Duodenal mucosa (tissue), 2 donors: Measurements from ENCODE around the gene RNF149.
A peak's percentile ranks its signal among the peaks of the same experiment; 100 is the strongest.
"Not testable (repeated sequence)": the region's sequence is repeated elsewhere in the genome, so short reads cannot be mapped to it uniquely, and the experiment has no call there.

Experiments used
- H3K27ac ChIP-seq: one replicate; pipeline ENCODE4 v1.7.0; 2013; ENCODE audit warnings: low read depth, low read length
- H3K27me3 ChIP-seq, 2 donors: one replicate each; pipeline ENCODE4 v1.7.0; 2013; ENCODE audit warnings: low read length in 2 of 2, control low read depth in 1 of 2; ENCODE audit not compliant: insufficient read depth in 2 of 2, control insufficient read depth in 1 of 2
- H3K36me3 ChIP-seq, 2 donors: one replicate each; pipeline ENCODE4 v1.7.0; 2013; ENCODE audit warnings: low read length in 2 of 2, control low read depth in 1 of 2; ENCODE audit not compliant: insufficient read depth in 2 of 2, control insufficient read depth in 1 of 2
- H3K4me1 ChIP-seq, 2 donors: one replicate each; pipeline ENCODE4 v1.7.0; 2013; ENCODE audit warnings: low read length in 2 of 2, control low read depth in 1 of 2; ENCODE audit not compliant: insufficient read depth in 2 of 2, control insufficient read depth in 1 of 2
- H3K4me3 ChIP-seq, 2 donors: one replicate each; pipeline ENCODE4 v1.7.0; 2013; ENCODE audit warnings: low read length in 2 of 2, low read depth in 1 of 2
- H3K9ac ChIP-seq, 2 donors: one replicate each; pipeline ENCODE4 v1.7.0; 2013; ENCODE audit warnings: low read length in 2 of 2, low read depth in 1 of 2
- H3K9me3 ChIP-seq, 2 donors: one replicate each; pipeline ENCODE4 v1.7.0; 2013; ENCODE audit warnings: low read length in 2 of 2, control low read depth in 1 of 2; ENCODE audit not compliant: control insufficient read depth in 1 of 2

Gene RNF149

GRCh38 chr2:101308432-101309210 lies at the start of gene RNF149:
Gene RNF149 (minus strand): TSS chr2:101308701. CDS start chr2:101308588, 113 bp downstream.
- Histone ChIP-seq H3K9ac (peak within 1 kb of the TSS; percentile 95 to 98), H3K4me1 (peaks cover 43 to 53% of the 10 kb centered on the region in 2 donors), H3K36me3 (peaks cover 0 to 8% of the 10 kb centered on the region in 2 donors), H3K27me3 (no peaks in the 10 kb centered on the region), H3K9me3 (no peaks in the 10 kb centered on the region), H3K27ac (peak within 1 kb of the TSS; percentile 90), H3K4me3 (peak within 1 kb of the TSS; percentile 79 to 93)

DNA sequence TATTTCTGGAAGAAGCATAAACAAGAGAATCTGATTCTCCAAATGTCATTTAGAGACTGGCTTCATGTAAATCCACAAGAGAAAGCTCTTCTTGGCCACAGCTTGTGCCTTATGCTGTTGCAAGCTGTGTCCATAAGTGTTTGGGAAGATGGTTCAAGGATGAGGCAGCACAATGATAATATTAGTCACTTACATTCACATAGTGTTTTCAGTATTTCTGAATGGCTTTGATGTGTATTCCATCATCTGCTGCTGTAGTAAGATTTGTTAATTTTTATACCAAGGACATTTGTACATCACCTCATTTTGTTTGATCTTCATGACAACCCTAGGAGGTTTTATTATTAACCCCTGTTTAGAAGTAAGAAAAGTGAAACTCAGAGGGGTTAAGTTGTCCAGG lies 48.9 kb upstream of the RNF149 start:
- Histone ChIP-seq H3K4me3 (no peak overlapping the region), H3K9me3 (no peaks in the 10 kb centered on the region), H3K36me3 (no peaks in the 10 kb centered on the region), H3K4me1 (peaks cover 10 to 14% of the 10 kb centered on the region in 2 donors), H3K9ac (no peak overlapping the region), H3K27me3 (no peaks in the 10 kb centered on the region), H3K27ac (no peak overlapping the region)

DNA sequence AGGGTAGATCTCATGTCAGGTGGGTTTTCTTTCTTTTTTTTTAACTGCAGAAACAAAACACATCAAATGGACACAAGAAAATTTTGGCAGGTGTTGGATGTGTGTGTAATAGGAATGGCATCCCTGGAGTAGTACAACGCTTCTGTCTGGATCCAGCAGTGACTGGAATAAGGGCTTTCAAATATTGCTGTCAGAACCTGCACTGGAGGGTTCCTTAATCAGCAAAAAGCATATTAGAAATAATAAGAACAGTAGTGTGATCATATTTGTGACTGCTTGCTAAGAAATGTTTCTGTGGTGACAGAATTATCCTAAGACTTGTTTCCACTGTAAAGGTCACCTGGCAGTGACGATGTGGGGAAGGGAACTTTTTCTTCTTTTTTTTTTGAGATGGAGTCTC lies 48.0 kb upstream of the RNF149 start:
- no peak overlapping the region for H3K27ac ChIP-seq
- H3K27me3 ChIP-seq, result no peaks in the 10 kb centered on the region
- no peaks in the 10 kb centered on the region for H3K36me3 ChIP-seq
- H3K9me3 ChIP-seq, result no peaks in the 10 kb centered on the region
- no peak overlapping the region for H3K4me3 ChIP-seq
- H3K4me1 ChIP-seq, result peaks cover 7 to 13% of the 10 kb centered on the region in 2 donors
- no peak overlapping the region for H3K9ac ChIP-seq

DNA sequence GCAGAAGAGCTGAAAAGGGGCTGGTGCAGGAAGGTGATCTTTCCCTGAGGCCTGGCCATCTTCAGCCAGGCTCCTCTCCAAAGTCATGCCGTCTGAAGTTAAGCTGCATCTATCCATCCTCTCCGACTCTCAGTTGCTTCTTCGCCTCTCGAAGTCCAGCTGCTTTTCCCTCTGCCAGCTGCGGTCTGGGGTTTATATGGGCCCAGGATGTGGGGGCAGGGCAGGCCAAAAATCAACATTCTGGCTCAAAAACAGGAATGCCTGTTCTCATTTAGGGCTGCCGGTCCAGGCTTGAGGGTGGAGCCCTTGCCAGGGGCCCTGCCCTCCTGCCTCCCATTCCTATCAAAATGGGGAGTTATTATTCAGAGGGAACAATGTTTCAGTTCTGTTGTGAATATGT lies 47.6 kb upstream of the RNF149 start:
- Histone ChIP-seq H3K4me1 (peaks cover 2 to 9% of the 10 kb centered on the region in 2 donors), H3K27me3 (no peaks in the 10 kb centered on the region), H3K36me3 (no peaks in the 10 kb centered on the region), H3K27ac (no peak overlapping the region), H3K4me3 (no peak overlapping the region), H3K9ac (no peak overlapping the region), H3K9me3 (no peaks in the 10 kb centered on the region)

GRCh38 chr2:101355401-101356054 lies 47.0 kb upstream of the RNF149 start:
- Histone ChIP-seq H3K27me3 (no peaks in the 10 kb centered on the region), H3K9me3 (no peaks in the 10 kb centered on the region), H3K4me3 (no peak overlapping the region), H3K27ac (no peak overlapping the region), H3K36me3 (no peaks in the 10 kb centered on the region), H3K9ac (no peak overlapping the region), H3K4me1 (peaks cover 0 to 5% of the 10 kb centered on the region in 2 donors)

DNA sequence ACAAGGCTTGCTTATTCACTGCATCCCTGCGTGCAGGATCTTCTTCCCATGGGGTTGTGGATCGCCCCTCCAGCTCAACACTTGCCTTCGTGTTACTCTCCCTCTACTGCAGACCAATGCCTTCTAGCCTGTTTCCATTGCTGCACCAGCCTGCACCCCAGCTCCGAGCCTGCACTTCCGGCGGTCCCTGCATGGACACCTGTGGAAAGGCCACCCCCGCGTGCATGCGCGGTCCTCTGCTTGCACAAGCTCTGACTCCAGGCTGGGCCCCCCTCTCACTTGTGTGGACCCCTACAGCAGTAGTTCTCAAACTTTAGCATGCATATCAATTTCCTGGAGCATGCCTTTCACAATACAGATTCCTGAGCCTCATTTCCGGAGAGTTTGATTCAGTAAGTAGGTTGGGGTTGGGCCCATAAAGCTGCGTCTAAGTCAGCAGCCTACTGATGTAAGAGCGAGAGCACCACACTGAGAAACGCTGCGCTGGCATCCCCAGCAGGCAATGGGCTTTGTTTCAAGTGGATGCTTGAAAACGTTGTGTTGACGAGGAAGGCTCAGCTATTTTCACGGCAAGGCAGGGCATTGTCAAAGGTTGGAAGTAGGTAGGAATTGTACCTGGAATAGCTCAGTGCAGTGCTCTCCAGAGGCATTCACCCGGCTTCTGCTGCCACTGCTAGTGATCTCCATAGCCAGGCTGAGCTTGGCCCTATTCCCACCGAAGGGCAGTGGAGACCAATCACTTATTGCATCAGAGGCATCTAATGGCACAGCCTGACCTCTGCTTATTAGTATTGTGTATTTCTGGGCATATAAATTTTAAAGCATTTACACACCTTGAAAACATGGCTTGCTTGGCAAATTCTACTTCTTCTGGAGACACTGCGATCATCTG lies 46.2 kb upstream of the RNF149 start:
- Histone ChIP-seq H3K4me1 (no peaks in the 10 kb centered on the region), H3K4me3 (no peak overlapping the region), H3K27me3 (no peaks in the 10 kb centered on the region), H3K9ac (no peak overlapping the region), H3K27ac (no peak overlapping the region), H3K9me3 (no peaks in the 10 kb centered on the region), H3K36me3 (no peaks in the 10 kb centered on the region)

GRCh38 chr2:101352631-101353030 lies 44.1 kb upstream of the RNF149 start:
- H3K27me3 ChIP-seq, H3K9ac ChIP-seq, H3K9me3 ChIP-seq, H3K36me3 ChIP-seq, H3K4me3 ChIP-seq, H3K4me1 ChIP-seq, H3K27ac ChIP-seq: not testable (repeated sequence)

- no peak overlapping the region for H3K27ac ChIP-seq
- H3K9ac ChIP-seq, result no peak overlapping the region
- H3K4me3 ChIP-seq, result no peak overlapping the region
- no peaks in the 10 kb centered on the region for H3K9me3 ChIP-seq
- no peaks in the 10 kb centered on the region for H3K36me3 ChIP-seq
- no peaks in the 10 kb centered on the region for H3K27me3 ChIP-seq
- peaks cover 0 to 9% of the 10 kb centered on the region in 2 donors for H3K4me1 ChIP-seq
These were observed 42.7 kb upstream of the RNF149 start for GRCh38 chr2:101351207-101351606.

GRCh38 chr2:101349893-101350662 lies 41.6 kb upstream of the RNF149 start:
- Histone ChIP-seq H3K27ac (no peak overlapping the region), H3K4me3 (no peak overlapping the region), H3K9me3 (no peaks in the 10 kb centered on the region), H3K4me1 (peaks cover 0 to 9% of the 10 kb centered on the region in 2 donors), H3K36me3 (no peaks in the 10 kb centered on the region), H3K27me3 (no peaks in the 10 kb centered on the region), H3K9ac (no peak overlapping the region)
